ENCODE measurements around the gene SAMD4A. TPM values are rescaled to one million over a fixed set of nuclear protein-coding genes. Genes with fewer than 3 reads are reported as not detected.

The SAMD4A gene
- polyA plus RNA-seq, 3 donors = 3.2 to 8.6 (median 4.2) TPM

GRCh38 chr14:54574528-54574927, 7.6 kb downstream of the SAMD4A start:
- Histone ChIP-seq H2AFZ (ENCODE audit: insufficient read depth, low read depth, low read length, poor library complexity, severe bottlenecking) (no peak overlapping the region), H3K36me3 (replicated peaks in 1 of 2; ENCODE audit: control insufficient read depth in 1 of 2, insufficient read depth in 2 of 2, low read length in 2 of 2) (no peaks in the 10 kb centered on the region), H3K27me3 (ENCODE audit: control insufficient read depth in 2 of 2, insufficient read depth in 2 of 2, low read length in 2 of 2) (peaks cover 5 to 17% of the 10 kb centered on the region in 2 donors), H3K4me1 (ENCODE audit: control insufficient read depth in 1 of 2, insufficient read depth in 2 of 2, low read length in 2 of 2) (peaks cover under 1 to 1% of the 10 kb centered on the region in 2 donors), H3K79me2 (ENCODE audit: insufficient read depth, low read length) (no peaks in the 10 kb centered on the region), H3K4me2 (replicated peaks; ENCODE audit: extremely low read depth, low read length, poor library complexity, severe bottlenecking) (no peak overlapping the region), H3K9ac (ENCODE audit: insufficient read depth, low read length, poor library complexity, severe bottlenecking) (no peak overlapping the region), H3K27ac (ENCODE audit: low read depth in 1 of 2, low read length in 2 of 2) (no peak overlapping the region), H3K9me3 (replicated peaks in 1 of 2; ENCODE audit: control insufficient read depth in 1 of 2, insufficient read depth in 1 of 2, low read length in 2 of 2) (peaks cover 5 to 18% of the 10 kb centered on the region in 2 donors), H4K20me1 (ENCODE audit: insufficient read depth, low read length) (no peaks in the 10 kb centered on the region), H3K4me3 (replicated peaks in 1 of 3; ENCODE audit: low read depth in 2 of 3, low read length in 3 of 3) (no peak overlapping the region)
- no peak for TF ChIP-seq CTCF (IDR thresholded peaks at IDR 0.05)
- Mint-ChIP-seq H3K4me1 (peaks cover 1% of the 10 kb centered on the region), H3K9me3 (peaks cover 9 to 17% (median 14%) of the 10 kb centered on the region in 7 donors), H3K4me3 (no peak overlapping the region), H3K27ac (no peak overlapping the region), H3K27me3 (ENCODE audit: low read depth in 3 of 3) (peaks cover 9 to 17% (median 10%) of the 10 kb centered on the region in 3 donors), H3K36me3 (peaks cover 0 to 7% of the 10 kb centered on the region in 2 donors)
- intact Hi-C loops (cut with micrococcal nuclease) = no loop called here
- no peak for DNase-seq
- WGBS (ENCODE audit: insufficient coverage) = 100% methylated on average over 3 of the region's 6 CpGs

- 92% methylated on average over 5 of the region's 6 CpGs for WGBS (ENCODE audit: insufficient coverage)
- H3K4me1 Mint-ChIP-seq = peaks cover 4% of the 10 kb centered on the region
- no peak for DNase-seq
These were observed 10.6 kb downstream of the SAMD4A start for GRCh38 chr14:54577494-54577893.

More at GRCh38 chr14:54577494-54577893, 10.6 kb downstream of the SAMD4A start:
- TF ChIP-seq CTCF (IDR thresholded peaks at IDR 0.05) = no peak
- Histone ChIP-seq H3K4me1 (ENCODE audit: control insufficient read depth in 1 of 2, insufficient read depth in 2 of 2, low read length in 2 of 2) (no peaks in the 10 kb centered on the region), H3K4me2 (replicated peaks; ENCODE audit: extremely low read depth, low read length, poor library complexity, severe bottlenecking) (no peak overlapping the region), H3K27ac (ENCODE audit: low read depth in 1 of 2, low read length in 2 of 2) (no peak overlapping the region), H3K36me3 (replicated peaks in 1 of 2; ENCODE audit: control insufficient read depth in 1 of 2, insufficient read depth in 2 of 2, low read length in 2 of 2) (no peaks in the 10 kb centered on the region), H3K79me2 (ENCODE audit: insufficient read depth, low read length) (no peaks in the 10 kb centered on the region), H3K4me3 (replicated peaks in 1 of 3; ENCODE audit: low read depth in 2 of 3, low read length in 3 of 3) (no peak overlapping the region), H2AFZ (ENCODE audit: insufficient read depth, low read depth, low read length, poor library complexity, severe bottlenecking) (no peak overlapping the region), H3K9ac (ENCODE audit: insufficient read depth, low read length, poor library complexity, severe bottlenecking) (no peak overlapping the region), H3K27me3 (ENCODE audit: control insufficient read depth in 2 of 2, insufficient read depth in 2 of 2, low read length in 2 of 2) (no peaks in the 10 kb centered on the region), H3K9me3 (replicated peaks in 1 of 2; ENCODE audit: control insufficient read depth in 1 of 2, insufficient read depth in 1 of 2, low read length in 2 of 2) (peaks cover 0 to 9% of the 10 kb centered on the region in 2 donors), H4K20me1 (ENCODE audit: insufficient read depth, low read length) (no peaks in the 10 kb centered on the region)
- no peak overlapping the region for H3K4me3 Mint-ChIP-seq
- H3K27me3 Mint-ChIP-seq (ENCODE audit: low read depth in 3 of 3) = peaks cover 0 to 5% (median 3%) of the 10 kb centered on the region in 3 donors
- peaks cover 7 to 10% (median 8%) of the 10 kb centered on the region in 7 donors for H3K9me3 Mint-ChIP-seq
- peaks cover 0 to 3% of the 10 kb centered on the region in 2 donors for H3K36me3 Mint-ChIP-seq
- intact Hi-C loops (cut with micrococcal nuclease) = no loop called here
- H3K27ac Mint-ChIP-seq = no peak overlapping the region
